Thyroid gland (tissue), 4 donors: ENCODE results near the gene OR2A7.
"Not testable (repeated sequence)": the region's sequence is repeated elsewhere in the genome, so short reads cannot be mapped to it uniquely, and the experiment has no call there.

Experiments used
- CTCF ChIP-seq, 6 experiments: fragments of 200-600 bp in 3 of 6; fragments of 450-650 bp in 3 of 6; sonication (generic) in 3 of 6; IDR thresholded peaks; one replicate each; pipeline ENCODE4 v1.5.1; 2016 to 2019; ENCODE audit warnings: antibody characterized with exemption in 6 of 6, mild to moderate bottlenecking in 2 of 6, inconsistent platforms in 1 of 6, moderate library complexity in 1 of 6
- POLR2A ChIP-seq, 2 donors: fragments of 450-650 bp; IDR thresholded peaks; one replicate each; pipeline ENCODE4 v1.6.1; 2017; ENCODE audit warnings: antibody characterized with exemption in 2 of 2, mild to moderate bottlenecking in 2 of 2, moderate library complexity in 1 of 2

- not testable (repeated sequence) for TF ChIP-seq CTCF, POLR2A (IDR thresholded peaks at IDR 0.05)
Measured at GRCh38 chr7:144311872-144312469, 47.4 kb upstream of the OR2A7 start, which contains the start of gene OR2A1.
